ENCODE measurements around the gene FIBCD1. TPM values are rescaled to one million over a fixed set of nuclear protein-coding genes. Genes with fewer than 3 reads are reported as not detected.

FIBCD1 gene
- polyA plus RNA-seq (ENCODE audit: insufficient read length) = not detected

- no peak for DNase-seq (ENCODE audit: low read depth)
Measured at GRCh38 chr9:130938652-130939404, at the start of gene FIBCD1. TSS of gene FIBCD1 (minus strand) at chr9:130939247. CDS start at chr9:130938607, 640 bp downstream.

DNA sequence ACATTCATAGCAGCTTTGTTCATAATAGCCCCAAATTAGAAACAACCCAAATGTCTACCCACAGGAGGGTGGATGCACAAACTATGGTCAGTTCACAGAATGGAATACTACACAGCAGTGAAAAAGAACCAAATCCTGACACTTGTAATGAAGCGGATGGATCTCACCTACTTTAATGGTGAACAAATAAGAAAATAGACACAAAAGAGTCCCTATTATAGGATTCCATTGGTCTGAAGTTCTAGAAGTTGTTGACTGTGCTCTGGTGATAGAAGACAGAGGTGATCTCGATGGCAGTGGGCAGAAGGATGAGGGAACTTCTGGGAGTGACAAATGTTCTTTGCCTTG is 49.3 kb upstream of the FIBCD1 start:
- DNase-seq (ENCODE audit: low read depth) = no peak

DNA sequence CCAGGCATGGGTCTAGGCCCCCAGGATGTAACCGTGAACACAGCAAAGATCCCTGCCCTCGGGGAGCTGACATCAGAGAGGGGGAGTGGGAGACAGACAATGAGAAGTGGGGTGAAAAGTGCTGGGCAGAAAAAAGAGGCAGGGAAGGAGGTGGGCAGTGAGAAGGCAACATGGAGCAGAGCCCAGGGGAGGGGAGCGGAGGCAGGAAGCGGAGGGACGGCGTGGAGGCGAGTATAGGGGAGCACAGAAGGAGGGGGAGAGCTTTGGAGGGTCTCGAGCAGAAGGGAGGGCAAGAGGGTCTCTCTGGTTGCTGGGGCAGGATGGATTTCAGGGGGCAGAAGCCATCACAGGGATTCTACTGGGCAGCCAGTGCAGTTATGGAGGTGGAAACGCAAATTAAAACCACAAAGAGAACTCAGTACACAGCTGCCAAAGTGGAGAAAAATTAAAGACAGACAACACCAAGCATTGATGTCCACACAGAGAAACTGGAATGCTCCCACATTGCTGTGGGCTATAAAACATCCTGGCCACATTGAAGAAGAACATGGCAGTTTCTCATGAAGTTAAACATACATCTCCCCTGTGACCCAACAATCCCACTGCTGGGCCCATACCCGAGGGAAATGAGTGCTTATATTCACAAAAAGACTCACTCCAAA is 48.8 kb upstream of the FIBCD1 start:
- no peak for DNase-seq (ENCODE audit: low read depth)

DNA sequence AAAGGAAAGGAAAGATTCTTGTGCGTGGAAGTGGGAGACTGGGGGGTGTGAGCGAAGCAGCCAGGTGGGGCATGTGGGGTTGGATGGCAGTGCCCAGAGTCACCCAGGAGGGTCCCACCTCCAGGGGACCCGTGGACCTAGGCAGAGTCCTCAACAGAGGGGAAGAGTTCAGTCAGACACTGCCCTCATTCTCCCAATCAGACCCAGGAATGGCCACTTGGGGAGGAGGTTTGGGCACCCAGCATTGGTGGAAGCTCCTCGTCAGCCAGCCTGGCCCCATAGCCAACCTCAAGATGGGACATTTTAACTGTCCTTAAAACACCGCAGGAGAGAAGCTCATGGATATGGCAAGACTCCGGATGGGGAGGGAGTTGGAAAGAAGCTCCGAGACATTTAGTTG is 48.0 kb upstream of the FIBCD1 start:
- no peak for DNase-seq (ENCODE audit: low read depth)

GRCh38 chr9:130986356-130986965 is 47.4 kb upstream of the FIBCD1 start:
- no peak for DNase-seq (ENCODE audit: low read depth)

GRCh38 chr9:130985606-130986162 is 46.6 kb upstream of the FIBCD1 start:
- DNase-seq (ENCODE audit: low read depth) = no peak

DNA sequence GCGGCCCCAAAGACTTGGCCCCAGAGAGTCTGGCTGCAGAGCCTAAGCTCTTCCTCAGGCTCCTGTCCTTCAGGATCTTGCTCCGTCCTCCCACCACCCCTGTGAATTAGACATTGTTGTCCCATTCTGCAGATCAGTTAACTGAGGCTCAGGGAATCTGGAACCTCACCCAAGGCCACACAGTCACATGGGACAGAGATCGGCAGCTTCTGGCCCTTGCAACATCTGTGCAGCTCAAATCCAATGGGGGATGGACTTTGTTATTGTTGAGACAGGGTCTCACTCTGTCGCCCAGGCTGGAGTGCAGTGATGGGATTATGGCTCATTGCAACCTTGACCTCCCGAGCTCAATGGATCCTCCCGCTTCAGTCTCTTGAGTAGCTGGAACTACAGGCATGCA is 46.0 kb upstream of the FIBCD1 start:
- no peak for DNase-seq (ENCODE audit: low read depth)

GRCh38 chr9:130984521-130984920 is 45.5 kb upstream of the FIBCD1 start:
- no peak for DNase-seq (ENCODE audit: low read depth)

DNA sequence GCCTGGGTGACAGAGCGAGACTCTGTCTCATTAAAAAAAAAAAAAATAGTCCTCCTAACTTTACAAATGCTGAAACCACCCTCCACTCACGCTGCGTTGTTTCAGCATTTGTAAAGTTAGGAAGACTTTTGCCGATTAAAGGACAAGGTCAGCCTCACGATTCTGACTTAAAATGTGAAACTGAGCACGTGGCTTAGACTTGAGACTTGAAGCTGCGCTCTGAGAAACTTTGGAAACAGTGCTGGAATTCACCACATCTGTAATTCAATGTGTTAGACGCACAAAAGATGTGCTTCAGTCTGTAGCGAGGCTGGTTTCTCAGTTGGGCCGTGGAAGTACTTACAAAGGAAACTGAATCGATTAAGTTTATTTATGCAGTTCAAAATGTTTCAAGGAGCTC is 44.9 kb upstream of the FIBCD1 start:
- DNase-seq (ENCODE audit: low read depth) = no peak

- no peak for DNase-seq (ENCODE audit: low read depth)
Measured at GRCh38 chr9:130983359-130983670, 44.3 kb upstream of the FIBCD1 start.

DNA sequence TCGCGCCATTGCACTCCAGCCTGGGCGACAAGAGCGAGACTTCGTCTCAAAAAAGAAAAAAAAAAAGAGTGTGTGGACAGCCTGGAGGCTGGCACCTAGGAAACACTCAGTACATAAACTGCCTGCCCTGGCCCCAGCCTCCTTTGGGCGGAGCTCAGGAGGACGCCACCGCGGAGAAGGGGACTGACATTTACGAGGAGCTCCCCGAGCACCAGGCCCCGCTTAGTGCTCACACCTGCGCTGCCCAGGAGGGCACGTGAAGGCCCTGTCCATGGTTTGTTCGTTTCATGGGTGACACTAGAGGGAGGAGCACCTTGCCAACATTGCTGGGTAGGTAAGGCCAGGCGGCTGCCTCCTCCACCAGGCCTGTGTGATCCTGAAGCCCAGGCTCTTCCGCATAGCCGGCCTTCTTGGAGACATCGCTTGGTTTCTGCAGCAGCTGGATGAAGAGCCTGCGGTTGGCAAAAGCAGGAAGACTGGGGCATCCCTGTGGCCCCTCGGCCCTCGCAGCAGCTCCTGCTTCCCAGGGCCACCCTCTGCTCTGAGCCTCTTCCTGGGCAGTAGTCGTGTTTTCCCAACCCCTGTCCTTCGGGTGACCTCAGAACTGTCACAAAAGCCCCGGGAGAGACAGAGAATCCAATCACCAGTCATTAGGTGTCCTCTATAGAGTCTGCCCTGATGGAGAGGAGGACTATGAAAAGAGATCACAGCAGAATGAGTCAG is 43.8 kb upstream of the FIBCD1 start:
- no peak for DNase-seq (ENCODE audit: low read depth)

GRCh38 chr9:130981756-130982137 is 42.7 kb upstream of the FIBCD1 start:
- no peak for DNase-seq (ENCODE audit: low read depth)

DNA sequence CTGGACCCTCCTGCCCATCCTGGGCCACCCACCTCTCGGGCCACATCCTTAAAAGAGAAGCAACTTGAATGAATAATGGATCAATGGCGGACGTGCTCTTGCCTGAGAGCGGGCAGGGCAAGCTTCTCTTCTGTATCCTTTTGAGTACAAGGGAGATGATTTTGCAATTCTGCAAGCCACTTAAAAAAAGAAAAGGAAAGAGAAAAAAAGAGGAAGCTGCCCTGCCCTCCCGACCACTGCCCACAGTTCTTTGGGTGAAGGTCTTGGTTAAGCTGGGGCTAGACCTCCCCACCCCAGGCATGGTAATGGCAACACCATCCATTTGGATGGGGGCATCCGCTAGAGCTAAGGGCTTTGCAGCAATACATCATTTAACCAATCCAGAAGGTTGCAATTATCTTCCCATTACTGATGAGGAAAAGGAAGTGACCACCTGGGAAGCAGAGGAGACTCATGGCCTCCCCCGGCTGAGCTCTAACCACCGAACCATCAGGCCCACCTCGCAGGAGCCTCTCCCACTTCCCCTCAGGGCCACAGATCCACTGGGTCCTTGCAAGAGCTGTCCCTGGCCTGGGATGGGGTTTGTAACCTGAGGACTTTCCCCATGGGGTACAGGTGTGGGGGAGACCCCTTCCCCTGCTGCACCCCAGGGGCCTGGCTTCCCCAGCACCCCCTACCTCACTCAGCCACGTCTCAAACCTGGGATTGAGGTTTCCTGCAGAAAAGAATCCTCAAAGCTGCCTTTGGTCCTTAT is 42.1 kb upstream of the FIBCD1 start:
- DNase-seq (ENCODE audit: low read depth) = no peak

- no peak for DNase-seq (ENCODE audit: low read depth)
Measured at GRCh38 chr9:130980526-130980925, 41.5 kb upstream of the FIBCD1 start.

GRCh38 chr9:130979591-130980385 is 40.7 kb upstream of the FIBCD1 start:
- no peak for DNase-seq (ENCODE audit: low read depth)

DNA sequence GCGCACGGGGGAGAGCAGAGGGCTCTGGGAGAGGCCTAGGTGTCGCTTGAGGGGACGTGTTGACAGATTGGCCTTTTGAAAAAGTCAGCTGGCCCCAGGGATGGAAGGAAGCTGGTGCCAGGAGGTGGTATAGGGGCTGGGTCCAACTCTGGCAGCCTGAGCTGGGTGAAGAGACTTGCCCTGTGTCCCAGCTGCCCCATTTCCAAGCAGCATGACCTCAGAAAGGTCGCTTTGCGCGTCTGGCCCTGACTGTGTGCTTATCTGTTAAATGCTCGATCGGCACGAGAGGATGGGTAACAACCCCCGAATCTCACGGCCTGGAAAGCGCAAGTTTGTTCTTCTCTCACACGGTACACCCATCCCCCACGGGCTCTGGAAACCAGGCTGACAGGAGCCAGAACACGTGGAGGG is 38.8 kb upstream of the FIBCD1 start:
- no peak for DNase-seq (ENCODE audit: low read depth)

DNA sequence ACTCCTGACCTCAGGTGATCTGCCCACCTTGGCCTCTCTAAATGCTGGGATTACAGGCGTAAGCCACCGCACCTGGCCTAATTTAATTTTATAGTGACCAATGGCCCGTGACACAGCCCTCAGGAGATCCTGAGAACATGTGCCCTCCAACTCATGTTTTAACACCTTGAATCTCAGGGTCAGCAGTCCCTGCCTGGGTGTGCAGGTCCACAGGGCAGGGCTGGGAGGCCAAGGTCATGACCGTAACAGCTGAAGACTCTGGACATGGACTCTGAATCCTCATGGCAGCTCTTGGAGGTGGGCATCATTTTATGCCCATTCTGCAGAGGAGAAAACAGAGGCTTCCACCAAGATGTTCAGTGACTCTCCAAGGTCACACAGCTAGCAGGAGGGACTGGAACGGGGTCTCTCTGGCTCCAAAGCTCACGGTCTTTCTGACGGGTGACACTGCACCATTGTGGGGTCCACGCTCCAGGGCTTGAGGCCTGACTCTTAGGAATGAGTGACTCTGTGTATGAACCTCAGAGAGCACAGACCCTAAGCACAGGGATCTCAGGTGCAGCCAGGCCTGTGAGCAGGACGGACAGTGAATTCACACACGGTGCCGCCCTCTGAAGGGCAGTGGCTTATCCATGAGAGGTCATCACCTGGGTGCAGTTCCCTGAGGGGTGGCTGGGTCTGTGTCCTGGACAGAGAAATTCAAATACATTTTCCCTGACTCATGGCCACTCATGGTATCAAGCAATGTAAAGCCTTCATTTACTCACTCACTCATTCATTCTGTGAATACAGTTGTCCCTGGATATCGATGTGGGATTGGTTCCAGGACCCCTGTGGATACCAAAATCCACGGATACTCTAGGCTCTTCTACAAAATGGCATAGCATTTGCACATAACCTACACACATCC is 37.1 kb upstream of the FIBCD1 start:
- DNase-seq (ENCODE audit: low read depth) = no peak

DNA sequence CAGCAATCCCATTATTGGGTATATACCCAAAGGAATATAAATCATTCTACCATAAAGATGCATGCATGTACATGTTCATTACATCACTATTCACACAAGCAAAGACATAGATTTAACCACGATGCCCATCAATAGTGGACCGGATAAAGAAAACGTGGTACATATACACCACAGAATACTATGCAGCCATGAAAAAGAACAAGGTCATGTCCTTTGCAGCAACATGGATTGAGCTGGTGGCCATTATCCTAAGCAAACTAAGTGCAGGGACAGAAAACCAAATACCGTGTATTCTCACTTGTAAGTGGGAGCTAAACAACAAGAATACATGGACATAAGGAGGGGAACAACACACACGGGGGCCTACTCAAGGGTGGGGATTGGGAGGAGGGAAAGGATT is 36.1 kb upstream of the FIBCD1 start:
- no peak for DNase-seq (ENCODE audit: low read depth)

- no peak for DNase-seq (ENCODE audit: low read depth)
Measured at GRCh38 chr9:130974697-130975096, 35.6 kb upstream of the FIBCD1 start.
